Stimulated activated CD8-positive, alpha-beta memory T cell treated with anti-CD3 and anti-CD28 coated beads, Interleukin-12 subunit alpha, Interleukin-12 subunit beta, amount 100 ng/mL, for 24 hours (primary cell): ENCODE measurements around the gene TMED1.
"Not testable (repeated sequence)": the region's sequence is repeated elsewhere in the genome, so short reads cannot be mapped to it uniquely, and the experiment has no call there.

Source experiments
- DNase-seq: peaks from one replicate; pipeline ENCODE4 v3.0.0-alpha.2; 2020; ENCODE audit errors: extremely low read depth

The TMED1 gene

GRCh38 chr19:10835754-10836478 is at the start of gene TMED1:
TMED1 (minus strand) TSS chr19:10836212; CDS start chr19:10836191, 21 bp downstream.
- peak; percentile 89 for DNase-seq

GRCh38 chr19:10885201-10886169 is 49.5 kb upstream of the TMED1 start:
- no peak for DNase-seq

GRCh38 chr19:10884274-10884673 is 48.3 kb upstream of the TMED1 start:
- no peak for DNase-seq

GRCh38 chr19:10882108-10882457 is 46.1 kb upstream of the TMED1 start:
- no peak for DNase-seq

- no peak for DNase-seq
Observed at GRCh38 chr19:10881403-10882107, 45.5 kb upstream of the TMED1 start.

GRCh38 chr19:10878253-10878652 is 42.2 kb upstream of the TMED1 start:
- DNase-seq, result no peak

GRCh38 chr19:10877608-10878007 is 41.6 kb upstream of the TMED1 start:
- DNase-seq, result not testable (repeated sequence)

GRCh38 chr19:10876459-10877240 is 40.6 kb upstream of the TMED1 start:
- DNase-seq, result no peak

- DNase-seq, result no peak
Observed at GRCh38 chr19:10874024-10874423, 38.0 kb upstream of the TMED1 start.

GRCh38 chr19:10872546-10873107 is 36.6 kb upstream of the TMED1 start:
- DNase-seq, result no peak

GRCh38 chr19:10871711-10872545 is 35.9 kb upstream of the TMED1 start:
- no peak for DNase-seq

- DNase-seq, result peak; percentile 95
Observed at GRCh38 chr19:10870955-10871603, 35.1 kb upstream of the TMED1 start, which contains the start of gene CARM1. CARM1 (plus strand) TSS chr19:10871553; CDS start chr19:10871703, 150 bp downstream.

- DNase-seq, result no peak
Observed at GRCh38 chr19:10870501-10870954, 34.5 kb upstream of the TMED1 start.

- DNase-seq, result not testable (repeated sequence)
Observed at GRCh38 chr19:10869872-10870311, 33.9 kb upstream of the TMED1 start.

GRCh38 chr19:10868872-10869547 is 33.0 kb upstream of the TMED1 start:
- no peak for DNase-seq

- DNase-seq, result no peak
Observed at GRCh38 chr19:10866495-10866894, 30.5 kb upstream of the TMED1 start.

- peak; percentile 44 for DNase-seq
Observed at GRCh38 chr19:10864538-10864899, 28.5 kb upstream of the TMED1 start.

- DNase-seq, result no peak
Observed at GRCh38 chr19:10863107-10863717, 27.2 kb upstream of the TMED1 start.
